Spleen (tissue), 7 donors: ENCODE results near the gene MOCS3.

Source experiments
- CTCF ChIP-seq, 11 experiments: fragments of 200-600 bp in 7 of 11; fragments of 450-650 bp in 4 of 11; sonication (generic) in 4 of 11; IDR thresholded peaks in 8 of 11; conservative IDR thresholded peaks in 3 of 11; 1 replicate in 7 of 11; 2 replicates in 4 of 11; pipeline versions ENCODE4 v1.4.0 to v1.8.0; 2016 to 2021; ENCODE audit warnings: antibody characterized with exemption in 11 of 11, inconsistent platforms in 4 of 11, mild to moderate bottlenecking in 1 of 11
- POLR2A ChIP-seq, 3 donors: fragments of 450-650 bp; IDR thresholded peaks; one replicate each; pipeline ENCODE4 v1.5.1; 2017; ENCODE audit warnings: antibody characterized with exemption in 3 of 3, mild to moderate bottlenecking in 1 of 3
- donor health status: DM: no; HTN: no; CAD: no; lungs with moderate emphysema.
- donor health status: DM: no; HTN: no; CAD: no.
- donor health status: DM: no; HTN: no; CAD: no.

DNA sequence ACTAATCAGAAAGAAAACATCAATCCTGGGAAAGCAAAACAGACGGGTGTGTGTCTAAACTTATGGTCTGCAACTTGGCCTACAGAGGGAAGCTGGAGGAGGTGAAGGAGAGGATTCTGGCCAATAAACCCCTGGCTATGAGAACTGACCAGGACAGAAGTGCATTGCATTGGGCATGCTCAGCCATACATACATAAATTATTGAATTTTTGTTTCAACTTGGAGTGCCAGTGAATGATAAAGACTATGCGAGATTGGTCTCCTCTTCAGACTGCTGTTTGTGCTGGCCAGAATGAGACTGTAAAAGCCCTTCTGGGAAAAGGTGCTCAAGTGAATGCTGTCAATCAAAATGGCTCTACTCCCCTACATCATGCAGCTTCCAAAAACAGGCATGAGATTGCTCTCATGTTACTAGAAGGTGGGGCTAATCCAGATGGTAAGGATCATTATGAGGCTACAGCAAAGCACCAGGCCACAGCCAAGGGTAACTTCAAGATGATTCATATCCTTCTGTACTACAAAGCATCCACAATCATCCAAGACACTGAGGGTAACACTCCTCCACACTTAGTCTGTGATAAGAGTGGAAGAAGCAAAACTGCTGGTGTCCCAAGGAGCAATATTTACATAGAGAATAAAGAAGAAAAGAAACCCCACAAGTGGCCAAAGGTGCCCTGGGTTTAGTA is 44.8 kb upstream of the MOCS3 start:
- TF ChIP-seq CTCF (IDR thresholded peaks at IDR 0.05 in 8 of 11, conservative IDR thresholded peaks at IDR 0.05 in 3 of 11) (no peak), POLR2A (IDR thresholded peaks at IDR 0.05) (no peak)
